A673 (cell line): Measurements from ENCODE around the gene FIP1L1.

Source experiments
- EZH2 ChIP-seq: fragments of 200-600 bp; sonication (generic); IDR thresholded peaks from 2 replicates; pipeline ENCODE4 v1.6.1; 2017; ENCODE audit warnings: borderline replicate concordance, low read depth, mild to moderate bottlenecking, mixed read lengths, antibody characterized with exemption, low read length; ENCODE audit not compliant: poor library complexity, severe bottlenecking
- TF ChIP-seq, protein P1 (sequence below): fragments of 300-800, 200-600 bp; sonication (generic); conservative IDR thresholded peaks from 2 replicates; pipeline ENCODE4 v1.5.1; 2017; ENCODE audit warnings: low read depth, mild to moderate bottlenecking, antibody characterized with exemption, low read length, moderate library complexity, mixed read lengths

DNA sequence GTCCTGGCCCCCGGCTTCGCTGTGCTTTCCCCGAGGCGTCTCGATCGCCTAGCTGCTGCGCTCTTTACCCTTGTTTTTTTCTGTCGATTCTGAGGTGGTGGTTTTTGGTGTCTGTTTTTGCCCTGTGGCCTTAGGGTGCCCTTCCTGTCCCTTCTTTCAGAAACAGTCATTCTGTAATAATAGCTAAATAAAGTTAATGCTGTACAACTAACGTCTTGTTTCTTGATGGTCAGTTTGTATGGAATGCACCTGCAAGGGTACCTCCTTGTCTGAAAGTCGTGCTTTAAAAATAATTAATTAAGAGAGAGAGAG lies 686 bp downstream of the FIP1L1 start:
- TF ChIP-seq, protein P1, sequence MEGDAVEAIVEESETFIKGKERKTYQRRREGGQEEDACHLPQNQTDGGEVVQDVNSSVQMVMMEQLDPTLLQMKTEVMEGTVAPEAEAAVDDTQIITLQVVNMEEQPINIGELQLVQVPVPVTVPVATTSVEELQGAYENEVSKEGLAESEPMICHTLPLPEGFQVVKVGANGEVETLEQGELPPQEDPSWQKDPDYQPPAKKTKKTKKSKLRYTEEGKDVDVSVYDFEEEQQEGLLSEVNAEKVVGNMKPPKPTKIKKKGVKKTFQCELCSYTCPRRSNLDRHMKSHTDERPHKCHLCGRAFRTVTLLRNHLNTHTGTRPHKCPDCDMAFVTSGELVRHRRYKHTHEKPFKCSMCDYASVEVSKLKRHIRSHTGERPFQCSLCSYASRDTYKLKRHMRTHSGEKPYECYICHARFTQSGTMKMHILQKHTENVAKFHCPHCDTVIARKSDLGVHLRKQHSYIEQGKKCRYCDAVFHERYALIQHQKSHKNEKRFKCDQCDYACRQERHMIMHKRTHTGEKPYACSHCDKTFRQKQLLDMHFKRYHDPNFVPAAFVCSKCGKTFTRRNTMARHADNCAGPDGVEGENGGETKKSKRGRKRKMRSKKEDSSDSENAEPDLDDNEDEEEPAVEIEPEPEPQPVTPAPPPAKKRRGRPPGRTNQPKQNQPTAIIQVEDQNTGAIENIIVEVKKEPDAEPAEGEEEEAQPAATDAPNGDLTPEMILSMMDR = no peak
- TF ChIP-seq EZH2 = no peak
